CD4-positive, alpha-beta memory T cell (primary cell): Measurements from ENCODE around the gene GAP43. TPM values are rescaled to one million over a fixed set of nuclear protein-coding genes. Genes with fewer than 3 reads are reported as not detected.

Experiments used
- CTCF ChIA-PET: fragments of 350-600 bp; sonication (Branson Sonifier 250); formaldehyde crosslinking; loops from one replicate; lab custom pipeline; 2021; ENCODE audit warnings: inconsistent platforms; ENCODE audit not compliant: partially characterized antibody; lab: Charles Lee
- POLR2A ChIA-PET: fragments of 350-600 bp; sonication (Branson Sonifier 250); formaldehyde crosslinking; loops from one replicate; lab custom pipeline; 2021; ENCODE audit not compliant: partially characterized antibody; lab: Charles Lee
- DNase-seq, 5 donors: peaks; one replicate each; pipeline versions ENCODE4 v3.0.0 to v3.0.0-alpha.2; 2020 to 2022; ENCODE audit warnings: mixed read lengths in 1 of 5
- H3K27ac ChIP-seq: one replicate; pipeline ENCODE4 v1.7.0; 2013; ENCODE audit warnings: low read depth, low read length
- H3K27me3 ChIP-seq: 2 replicates; pipeline ENCODE4 v1.7.0; 2013; ENCODE audit warnings: mild to moderate bottlenecking, low read length, moderate library complexity; ENCODE audit not compliant: insufficient read depth
- H3K36me3 ChIP-seq: 2 replicates; pipeline ENCODE4 v1.7.0; 2013; ENCODE audit warnings: mild to moderate bottlenecking, low read length, moderate library complexity; ENCODE audit not compliant: insufficient read depth
- H3K4me1 ChIP-seq: 2 replicates; pipeline ENCODE4 v1.7.0; 2013; ENCODE audit warnings: mild to moderate bottlenecking, low read length, moderate library complexity; ENCODE audit not compliant: insufficient read depth
- H3K4me3 ChIP-seq, 2 donors: one replicate each; pipeline ENCODE4 v1.7.0; 2013; ENCODE audit warnings: low read length in 2 of 2, mild to moderate bottlenecking in 1 of 2
- H3K9me3 ChIP-seq, 2 donors: one replicate each; pipeline ENCODE4 v1.7.0; 2013; ENCODE audit warnings: low read length in 2 of 2, control low read depth in 1 of 2; ENCODE audit not compliant: control insufficient read depth in 1 of 2
- H3K27ac Mint-ChIP-seq, 7 donors: one replicate each; pipeline ENCODE4 v1.8.0; 2020 to 2021; ENCODE audit warnings: mixed read lengths in 7 of 7, mild to moderate bottlenecking in 6 of 7, inconsistent platforms in 3 of 7, moderate library complexity in 3 of 7
- H3K27me3 Mint-ChIP-seq, 2 donors: one replicate each; pipeline ENCODE4 v1.8.0; 2020 to 2021; ENCODE audit warnings: mixed read lengths in 2 of 2
- H3K36me3 Mint-ChIP-seq, 2 donors: one replicate each; pipeline ENCODE4 v1.8.0; 2020 to 2021; ENCODE audit warnings: mixed read lengths in 2 of 2, inconsistent platforms in 1 of 2, mild to moderate bottlenecking in 1 of 2
- H3K4me1 Mint-ChIP-seq, 4 donors: one replicate each; pipeline ENCODE4 v1.8.0; 2020 to 2021; ENCODE audit warnings: mixed read lengths in 4 of 4, mild to moderate bottlenecking in 1 of 4
- H3K4me3 Mint-ChIP-seq, 8 donors: one replicate each; pipeline ENCODE4 v1.8.0; 2020 to 2021; ENCODE audit warnings: mixed read lengths in 8 of 8, mild to moderate bottlenecking in 7 of 8, moderate library complexity in 6 of 8, inconsistent platforms in 3 of 8
- H3K9me3 Mint-ChIP-seq, 8 donors: one replicate each; pipeline ENCODE4 v1.8.0; 2020 to 2021; ENCODE audit warnings: mixed read lengths in 8 of 8, mild to moderate bottlenecking in 5 of 8, inconsistent platforms in 3 of 8, moderate library complexity in 1 of 8
- intact Hi-C: fragments of 100-400 bp; cut with micrococcal nuclease; formaldehyde crosslinking; loops from one replicate; pipeline ENCODE4 v1.15.1; 2023
- polyA plus RNA-seq, 2 donors: library from polyadenylated mRNA; unstranded; fragments of 300-500 nt; fragmentation: Illumina TruSeq; gene quantifications; one replicate each; pipeline ENCODE4 v1.2.3, GENCODE V29; 2021
- total RNA-seq, 2 experiments: library from RNA; stranded (reverse); gene quantifications; one replicate each; pipeline ENCODE4 v1.2.3, GENCODE V29; 2021

Gene GAP43
- total and polyA plus RNA-seq, 4 experiments from 2014 or later, result not detected

- Mint-ChIP-seq H3K4me1 (no peaks in the 10 kb centered on the region), H3K9me3 (peaks cover 0 to 4% (median 0%) of the 10 kb centered on the region in 8 donors), H3K27me3 (peaks cover 14 to 15% of the 10 kb centered on the region in 2 donors), H3K27ac (no peak overlapping the region), H3K36me3 (peaks cover 0 to 7% of the 10 kb centered on the region in 2 donors), H3K4me3 (no peak overlapping the region)
- POLR2A ChIA-PET, result no interaction called here
- no peaks in the 10 kb centered on the region for H3K9me3 ChIP-seq
- CTCF ChIA-PET, result no interaction called here
- H3K36me3 ChIP-seq, result no peaks in the 10 kb centered on the region
- intact Hi-C loops, result no loop called here
- no peak for DNase-seq
- no peak overlapping the region for H3K4me3 ChIP-seq
- no peaks in the 10 kb centered on the region for H3K4me1 ChIP-seq
- H3K27me3 ChIP-seq, result peaks cover 3% of the 10 kb centered on the region
- H3K27ac ChIP-seq, result no peak overlapping the region
Measured at GRCh38 chr3:115644391-115644790, 21.1 kb downstream of the GAP43 start.

- no peak overlapping the region for H3K4me3 Mint-ChIP-seq
- no peak for DNase-seq
- no peaks in the 10 kb centered on the region for H3K4me1 Mint-ChIP-seq
- CTCF ChIA-PET, result no interaction called here
- H3K27me3 ChIP-seq, result peaks cover 3% of the 10 kb centered on the region
- no peaks in the 10 kb centered on the region for H3K9me3 ChIP-seq
- H3K27ac ChIP-seq, result no peak overlapping the region
- H3K27me3 Mint-ChIP-seq, result peaks cover 13 to 14% of the 10 kb centered on the region in 2 donors
- no peak overlapping the region for H3K27ac Mint-ChIP-seq
- intact Hi-C loops, result no loop called here
- no peak overlapping the region for H3K4me3 ChIP-seq
- H3K36me3 ChIP-seq, result no peaks in the 10 kb centered on the region
- POLR2A ChIA-PET, result no interaction called here
- peaks cover 0 to 4% (median 0%) of the 10 kb centered on the region in 8 donors for H3K9me3 Mint-ChIP-seq
- no peaks in the 10 kb centered on the region for H3K4me1 ChIP-seq
- peaks cover 0 to 7% of the 10 kb centered on the region in 2 donors for H3K36me3 Mint-ChIP-seq
Measured at GRCh38 chr3:115646027-115646690, 22.8 kb downstream of the GAP43 start.

GRCh38 chr3:115648559-115648958 is 25.2 kb downstream of the GAP43 start:
- H3K9me3 Mint-ChIP-seq, result peaks cover 0 to 4% (median 0%) of the 10 kb centered on the region in 8 donors
- peaks cover 12 to 13% of the 10 kb centered on the region in 2 donors for H3K27me3 Mint-ChIP-seq
- Histone ChIP-seq H3K36me3 (no peaks in the 10 kb centered on the region), H3K4me1 (no peaks in the 10 kb centered on the region), H3K27me3 (peaks cover 3% of the 10 kb centered on the region), H3K9me3 (no peaks in the 10 kb centered on the region), H3K4me3 (no peak overlapping the region), H3K27ac (no peak overlapping the region)
- intact Hi-C loops, result no loop called here
- DNase-seq, result no peak
- no peak overlapping the region for H3K27ac Mint-ChIP-seq
- no peaks in the 10 kb centered on the region for H3K4me1 Mint-ChIP-seq
- H3K36me3 Mint-ChIP-seq, result peaks cover 0 to 7% of the 10 kb centered on the region in 2 donors
- CTCF ChIA-PET, result no interaction called here
- H3K4me3 Mint-ChIP-seq, result no peak overlapping the region
- POLR2A ChIA-PET, result no interaction called here

GRCh38 chr3:115651087-115651486 is 27.8 kb downstream of the GAP43 start:
- ChIA-PET CTCF (no interaction called here), POLR2A (no interaction called here)
- Mint-ChIP-seq H3K27me3 (peaks cover 9 to 13% of the 10 kb centered on the region in 2 donors), H3K36me3 (peaks cover 0 to 7% of the 10 kb centered on the region in 2 donors), H3K27ac (no peak overlapping the region), H3K4me1 (peaks cover 0 to 1% (median 0%) of the 10 kb centered on the region in 4 donors), H3K4me3 (no peak overlapping the region), H3K9me3 (peaks cover 0 to 4% (median 0%) of the 10 kb centered on the region in 8 donors)
- H3K27me3 ChIP-seq, result no peaks in the 10 kb centered on the region
- no peak overlapping the region for H3K4me3 ChIP-seq
- H3K27ac ChIP-seq, result no peak overlapping the region
- intact Hi-C loops, result no loop called here
- H3K36me3 ChIP-seq, result no peaks in the 10 kb centered on the region
- no peaks in the 10 kb centered on the region for H3K4me1 ChIP-seq
- DNase-seq, result no peak
- no peaks in the 10 kb centered on the region for H3K9me3 ChIP-seq

GRCh38 chr3:115651599-115651998 is 28.3 kb downstream of the GAP43 start:
- H3K4me1 ChIP-seq, result peaks cover 1% of the 10 kb centered on the region
- H3K27ac ChIP-seq, result no peak overlapping the region
- no peak overlapping the region for H3K4me3 ChIP-seq
- H3K36me3 ChIP-seq, result no peaks in the 10 kb centered on the region
- H3K27me3 ChIP-seq, result no peaks in the 10 kb centered on the region
- Mint-ChIP-seq H3K27me3 (peaks cover 9 to 13% of the 10 kb centered on the region in 2 donors), H3K27ac (no peak overlapping the region), H3K9me3 (peaks cover 0 to 4% (median 0%) of the 10 kb centered on the region in 8 donors), H3K36me3 (peaks cover 0 to 5% of the 10 kb centered on the region in 2 donors), H3K4me3 (no peak overlapping the region), H3K4me1 (peaks cover 0 to 1% (median 0%) of the 10 kb centered on the region in 4 donors)
- CTCF ChIA-PET, result no interaction called here
- intact Hi-C loops, result no loop called here
- DNase-seq, result no peak
- POLR2A ChIA-PET, result no interaction called here
- no peaks in the 10 kb centered on the region for H3K9me3 ChIP-seq

GRCh38 chr3:115652738-115653137 is 29.4 kb downstream of the GAP43 start:
- Histone ChIP-seq H3K4me3 (no peak overlapping the region), H3K4me1 (peaks cover 13% of the 10 kb centered on the region), H3K9me3 (no peaks in the 10 kb centered on the region), H3K36me3 (no peaks in the 10 kb centered on the region), H3K27ac (no peak overlapping the region), H3K27me3 (no peaks in the 10 kb centered on the region)
- Mint-ChIP-seq H3K27ac (no peak overlapping the region), H3K4me3 (no peak overlapping the region), H3K27me3 (peaks cover 5 to 9% of the 10 kb centered on the region in 2 donors), H3K9me3 (no peaks in the 10 kb centered on the region), H3K4me1 (peaks cover 7 to 11% (median 9%) of the 10 kb centered on the region in 4 donors), H3K36me3 (no peaks in the 10 kb centered on the region)
- CTCF ChIA-PET, result no interaction called here
- DNase-seq, result no peak
- intact Hi-C loops, result no loop called here
- POLR2A ChIA-PET, result no interaction called here

- Mint-ChIP-seq H3K27ac (peak overlapping the region in 2 of 7 donors; percentile 44 to 70), H3K36me3 (no peaks in the 10 kb centered on the region), H3K27me3 (no peaks in the 10 kb centered on the region), H3K9me3 (no peaks in the 10 kb centered on the region), H3K4me3 (no peak overlapping the region), H3K4me1 (peaks cover 16 to 32% (median 21%) of the 10 kb centered on the region in 4 donors)
- H3K4me3 ChIP-seq, result no peak overlapping the region
- no peaks in the 10 kb centered on the region for H3K9me3 ChIP-seq
- no peaks in the 10 kb centered on the region for H3K36me3 ChIP-seq
- H3K27me3 ChIP-seq, result no peaks in the 10 kb centered on the region
- POLR2A ChIA-PET, result no interaction called here
- intact Hi-C loops, result loop anchor here (5.0 kb wide), 2 partner anchors 144 to 509 kb away; partner anchors contain the start of gene ZBTB20
- CTCF ChIA-PET, result interaction anchor here (0.9 kb wide), 1 partner anchor 11 kb away, joined by 3 read pairs; no protein-coding TSS in a partner anchor
- H3K4me1 ChIP-seq, result peaks cover 28% of the 10 kb centered on the region
- no peak for DNase-seq
- H3K27ac ChIP-seq, result no peak overlapping the region
Measured at GRCh38 chr3:115655761-115656282, 32.5 kb downstream of the GAP43 start.
